HCT116 (cell line): Measurements from ENCODE around the gene PTPRF. TPM values are rescaled to one million over a fixed set of nuclear protein-coding genes. Genes with fewer than 3 reads are reported as not detected.
A peak's percentile ranks its signal among the peaks of the same experiment; 100 is the strongest.

Experiments used
- ATAC-seq: fragments of 200-7000 bp; cut with Tn5 transposase; 2 replicates; pipeline ENCODE4 v1.9.1; 2020; ENCODE audit warnings: mild to moderate bottlenecking, moderate library complexity
- BruUV-seq: library from RNA; stranded (reverse); fragments of 400-500 nt; replicated peaks from 2 replicates; lab custom pipeline; 2021; lab: Mats Ljungman, UMichigan
- CTCF ChIA-PET: fragments of 300-600 bp; sonication (Branson Sonifier 250); formaldehyde crosslinking; loops from one replicate; lab custom pipeline; 2021; ENCODE audit warnings: antibody characterized with exemption; lab: Charles Lee
- POLR2A ChIA-PET: fragments of 300-600, 350-600 bp; sonication (Branson Sonifier 250); formaldehyde crosslinking; loops from one replicate; lab custom pipeline; 2021; ENCODE audit warnings: antibody characterized with exemption; lab: Charles Lee
- RAD21 ChIA-PET, 2 experiments: fragments of 300-600 bp; sonication (Branson Sonifier 250); formaldehyde crosslinking; loops; one replicate each; lab custom pipeline; 2023; ENCODE audit warnings: low total read pairs in 2 of 2; ENCODE audit not compliant: uncharacterized antibody in 2 of 2, unreplicated experiment in 2 of 2, low non-redundant PET in 1 of 2; lab: Charles Lee
- DNase-seq: peaks from one replicate; pipeline ENCODE4 v3.0.0-alpha.2; 2010; ENCODE audit warnings: low read depth, low spot score
- H2AFZ ChIP-seq: fragments of 200-600 bp; shearing (Covaris generic), sonication (generic); 2 replicates; pipeline ENCODE4 v1.6.1; 2017; ENCODE audit warnings: low read depth, mixed run types, mixed read lengths, antibody characterized with exemption, low read length; ENCODE audit not compliant: poor library complexity, severe bottlenecking
- H3K27ac ChIP-seq: 2 replicates; pipeline ENCODE4 v1.5.1; 2012; ENCODE audit warnings: low read depth, low read length
- H3K27me3 ChIP-seq: fragments of 200-600 bp; sonication (generic); 2 replicates; pipeline ENCODE4 v1.6.1; 2016; ENCODE audit warnings: mixed run types, low read length, mixed read lengths; ENCODE audit not compliant: insufficient read depth
- H3K36me3 ChIP-seq, 2 experiments: fragments of 200-500 bp in 1 of 2; fragments of 200-600 bp in 1 of 2; sonication (Bioruptor generic) in 1 of 2; sonication (generic) in 1 of 2; 2 replicates each; pipeline versions ENCODE4 v1.5.1 to v1.6.1; 2014 to 2016; ENCODE audit warnings: low read length in 2 of 2, inconsistent platforms in 1 of 2, mixed read lengths in 1 of 2, mixed run types in 1 of 2; ENCODE audit not compliant: insufficient read depth in 2 of 2, control insufficient read depth in 1 of 2
- H3K4me1 ChIP-seq, 2 experiments: fragments of 200-600 bp in 1 of 2; sonication (generic) in 1 of 2; 2 replicates each; pipeline versions ENCODE4 v1.5.1 to v1.6.1; 2012 to 2017; ENCODE audit warnings: low read length in 2 of 2, inconsistent platforms in 1 of 2, mild to moderate bottlenecking in 1 of 2, mixed read lengths in 1 of 2, mixed run types in 1 of 2, moderate library complexity in 1 of 2; ENCODE audit not compliant: insufficient read depth in 2 of 2, control insufficient read depth in 1 of 2
- H3K4me2 ChIP-seq: fragments of 200-600 bp; sonication (generic); 2 replicates; pipeline ENCODE4 v1.6.1; 2017; ENCODE audit warnings: mixed run types, low read length, mixed read lengths
- H3K4me3 ChIP-seq, 2 experiments: fragments of 200-600 bp in 1 of 2; sonication (generic) in 1 of 2; replicated peaks in 1 of 2; 2 replicates each; pipeline ENCODE4 v1.5.1; 2011 to 2016; ENCODE audit warnings: low read length in 2 of 2, control low read depth in 1 of 2, low read depth in 1 of 2, mild to moderate bottlenecking in 1 of 2, mixed read lengths in 1 of 2, mixed run types in 1 of 2
- H3K79me2 ChIP-seq: fragments of 200-600 bp; sonication (generic); 2 replicates; pipeline ENCODE4 v1.6.1; 2017; ENCODE audit warnings: mild to moderate bottlenecking, mixed run types, low read length, moderate library complexity, mixed read lengths; ENCODE audit not compliant: insufficient read depth
- H3K9ac ChIP-seq: fragments of 200-600 bp; sonication (generic); 2 replicates; pipeline ENCODE4 v1.6.1; 2016; ENCODE audit warnings: low read length, mixed read lengths
- H3K9me2 ChIP-seq: fragments of 200-600 bp; sonication (generic), shearing (Covaris generic); 2 replicates; pipeline ENCODE4 v1.6.1; 2017; ENCODE audit warnings: mixed run types, mild to moderate bottlenecking, moderate library complexity; ENCODE audit not compliant: insufficient read depth
- H3K9me3 ChIP-seq, 2 experiments: fragments of 200-500 bp in 1 of 2; fragments of 200-600 bp in 1 of 2; sonication (Bioruptor generic) in 1 of 2; sonication (generic) in 1 of 2; 2 replicates each; pipeline ENCODE4 v1.6.1; 2014 to 2017; ENCODE audit warnings: low read length in 2 of 2, mixed read lengths in 2 of 2, inconsistent platforms in 1 of 2, low read depth in 1 of 2, mild to moderate bottlenecking in 1 of 2, mixed run types in 1 of 2, moderate library complexity in 1 of 2; ENCODE audit not compliant: control insufficient read depth in 1 of 2, insufficient read depth in 1 of 2
- H4K20me1 ChIP-seq: fragments of 200-600 bp; sonication (generic), shearing (Covaris generic); 2 replicates; pipeline ENCODE4 v1.6.1; 2017; ENCODE audit warnings: mixed run types, mild to moderate bottlenecking, moderate library complexity; ENCODE audit not compliant: insufficient read depth
- ATF3 ChIP-seq: IDR thresholded peaks from 2 replicates; pipeline ENCODE4 v1.6.1; 2012
- CBX3 ChIP-seq: IDR thresholded peaks from 2 replicates; pipeline ENCODE4 v1.6.1; 2012; ENCODE audit warnings: low read depth
- CEBPB ChIP-seq: IDR thresholded peaks from 2 replicates; pipeline ENCODE4 v1.6.1; 2012; ENCODE audit warnings: low read depth
- EGR1 ChIP-seq: IDR thresholded peaks from 2 replicates; pipeline ENCODE4 v1.6.1; 2012; ENCODE audit warnings: low read depth
- EZH2 ChIP-seq: fragments of 200-600 bp; sonication (generic); IDR thresholded peaks from 2 replicates; pipeline ENCODE4 v1.6.1; 2017; ENCODE audit warnings: antibody characterized with exemption, mixed run types
- EZH2phosphoT487 ChIP-seq: fragments of 200-600 bp; IDR thresholded peaks from 2 replicates; pipeline ENCODE4 v1.6.1; 2018; ENCODE audit warnings: antibody characterized with exemption, borderline replicate concordance
- POLR2A ChIP-seq: IDR thresholded peaks from 2 replicates; pipeline ENCODE4 v1.7.0; 2011; ENCODE audit warnings: borderline replicate concordance; ENCODE audit not compliant: insufficient read depth, insufficient read length; ENCODE audit errors: extremely low read depth
- SIN3A ChIP-seq: IDR thresholded peaks from 2 replicates; pipeline ENCODE4 v1.6.1; 2012; ENCODE audit warnings: low read depth
- SRF ChIP-seq: IDR thresholded peaks from 2 replicates; pipeline ENCODE4 v1.6.1; 2012; ENCODE audit warnings: low read depth
- YY1 ChIP-seq: IDR thresholded peaks from 2 replicates; pipeline ENCODE4 v1.6.1; 2011; ENCODE audit warnings: low read length, low read depth, moderate library complexity, mild to moderate bottlenecking; ENCODE audit not compliant: insufficient replicate concordance; ENCODE audit errors: extremely low read depth
- ZBTB33 ChIP-seq: IDR thresholded peaks from 2 replicates; pipeline ENCODE4 v1.6.1; 2011; ENCODE audit warnings: mild to moderate bottlenecking, low read length, moderate library complexity; ENCODE audit not compliant: insufficient replicate concordance; ENCODE audit errors: extremely low read depth
- ZNF274 ChIP-seq: fragments of 200-500 bp; sonication (Bioruptor generic); IDR thresholded peaks from 2 replicates; pipeline ENCODE4 v1.6.1; 2014; ENCODE audit warnings: mild to moderate bottlenecking, low read depth, low read length, inconsistent platforms
- intact Hi-C: fragments of 100-400 bp; cut with micrococcal nuclease; formaldehyde crosslinking; loops from 2 replicates; pipeline ENCODE4 v1.10.0; 2022
- total RNA-seq: library from RNA; stranded (reverse); gene quantifications from one replicate; pipeline ENCODE4 v1.2.1, GENCODE V29; 2021; ENCODE audit not compliant: unreplicated experiment

Gene PTPRF
- total RNA-seq, 1 experiment from 2014 or later, result 224 TPM

- no peaks in the 10 kb centered on the region for H3K9me2 ChIP-seq
- CTCF ChIA-PET, result interaction anchor here (1.6 kb wide), 1 partner anchor 9 kb away, joined by 3 read pairs; no protein-coding TSS in a partner anchor
- no peak for TF ChIP-seq CBX3
- no peak for TF ChIP-seq CEBPB
- TF ChIP-seq EGR1, result no peak
- TF ChIP-seq ATF3, result no peak
- no peak for TF ChIP-seq SRF
- TF ChIP-seq ZBTB33, result no peak
- no peak for TF ChIP-seq YY1
- TF ChIP-seq EZH2, result no peak
- TF ChIP-seq EZH2phosphoT487, result no peak
- no peak for TF ChIP-seq ZNF274
- TF ChIP-seq POLR2A, result no peak
- no peak for TF ChIP-seq SIN3A
- H4K20me1 ChIP-seq, result peaks cover under 1% of the 10 kb centered on the region; the same call in 1 of the 2 replicates
- no TSS peak for BruUV-seq
- RAD21 ChIA-PET, result no interaction called here
- peaks cover 90% of the 10 kb centered on the region for H3K79me2 ChIP-seq
- no peaks in the 10 kb centered on the region for H3K9me3 ChIP-seq
- H3K9ac ChIP-seq, result no peak overlapping the region
- no peak overlapping the region for H3K4me3 ChIP-seq
- no peak overlapping the region for H2AFZ ChIP-seq
- POLR2A ChIA-PET, result no interaction called here
- H3K4me1 ChIP-seq, result peaks cover 35 to 65% of the 10 kb centered on the region in 2 experiments
- no peaks in the 10 kb centered on the region for H3K27me3 ChIP-seq
- peak overlapping the region; percentile 35; the same call in 1 of the 2 replicates for H3K4me2 ChIP-seq
- DNase-seq (no peak), ATAC-seq (no peak)
- intact Hi-C loops, result no loop called here
- H3K27ac ChIP-seq, result peak overlapping the region; percentile 2; the same call in 1 of the 2 replicates
- peaks cover 13 to 37% of the 10 kb centered on the region in 2 experiments; a peak in 3 of 4 replicates for H3K36me3 ChIP-seq
Measured at GRCh38 chr1:43545339-43545694, 14.6 kb downstream of the PTPRF start.
